Ramos (cell line): ENCODE results near the gene INO80.

Experiments
- in situ Hi-C: fragments of 300-500 bp; cut with MboI; formaldehyde crosslinking; loops from one replicate; pipeline ENCODE4 v1.14.3; 2022; ENCODE audit warnings: low sequenced_read_pairs; ENCODE audit not compliant: unreplicated experiment

The INO80 gene

GRCh38 chr15:41055706-41056105 is 60.4 kb downstream of the INO80 start:
- in situ Hi-C loops: no loop called here

- in situ Hi-C loops: no loop called here
These were observed 64.9 kb downstream of the INO80 start for GRCh38 chr15:41051139-41051538.

- in situ Hi-C loops: no loop called here
These were observed 67.2 kb downstream of the INO80 start for GRCh38 chr15:41048852-41049251.

GRCh38 chr15:41048397-41048796 is 67.7 kb downstream of the INO80 start:
- in situ Hi-C loops: no loop called here

- in situ Hi-C loops: no loop called here
These were observed 68.6 kb downstream of the INO80 start for GRCh38 chr15:41047474-41047873.

- in situ Hi-C loops: no loop called here
These were observed 72.7 kb downstream of the INO80 start for GRCh38 chr15:41043276-41043951.

GRCh38 chr15:41042851-41043250 is 73.2 kb downstream of the INO80 start:
- in situ Hi-C loops: no loop called here

GRCh38 chr15:41039121-41039520 is 77.0 kb downstream of the INO80 start:
- in situ Hi-C loops: no loop called here

- in situ Hi-C loops: no loop called here
These were observed 84.1 kb downstream of the INO80 start for GRCh38 chr15:41032079-41032328.

GRCh38 chr15:41031232-41032078 is 84.6 kb downstream of the INO80 start:
- in situ Hi-C loops: no loop called here

- in situ Hi-C loops: no loop called here
These were observed 87.2 kb downstream of the INO80 start for GRCh38 chr15:41028853-41029252.

- in situ Hi-C loops: no loop called here
These were observed 90.7 kb downstream of the INO80 start for GRCh38 chr15:41025393-41025792.

GRCh38 chr15:41024885-41025284 is 91.2 kb downstream of the INO80 start:
- in situ Hi-C loops: no loop called here

GRCh38 chr15:41024131-41024530 is 91.9 kb downstream of the INO80 start:
- in situ Hi-C loops: no loop called here

GRCh38 chr15:41022487-41023090 is 93.5 kb downstream of the INO80 start:
- in situ Hi-C loops: no loop called here

- in situ Hi-C loops: no loop called here
These were observed 95.3 kb downstream of the INO80 start for GRCh38 chr15:41020829-41021228.

GRCh38 chr15:41020311-41020710 is 95.8 kb downstream of the INO80 start:
- in situ Hi-C loops: no loop called here

GRCh38 chr15:41019174-41019573 is 96.9 kb downstream of the INO80 start:
- in situ Hi-C loops: no loop called here

GRCh38 chr15:41018534-41018933 is 97.5 kb downstream of the INO80 start:
- in situ Hi-C loops: no loop called here

GRCh38 chr15:41017066-41017735 is 98.9 kb downstream of the INO80 start:
- in situ Hi-C loops: no loop called here
